NCI-H2081 (cell line): ENCODE measurements around the gene EGLN2.
A peak's percentile ranks its signal among the peaks of the same experiment; 100 is the strongest.
"Not testable (repeated sequence)": the region's sequence is repeated elsewhere in the genome, so short reads cannot be mapped to it uniquely, and the experiment has no call there.

ENCODE experiments used
- DNase-seq, 2 experiments: peaks; one replicate each; lab custom pipeline; 2025; lab: John Stamatoyannopoulos, UW

The EGLN2 gene

GRCh38 chr19:40819479-40820234, 20.7 kb downstream of the EGLN2 start:
- peak; percentile 8 to 22 for DNase-seq

- DNase-seq: no peak
Measured at GRCh38 chr19:40822161-40822560, 23.2 kb downstream of the EGLN2 start.

- not testable (repeated sequence) for DNase-seq
Measured at GRCh38 chr19:40822704-40823553, 23.9 kb downstream of the EGLN2 start.

- DNase-seq: not testable (repeated sequence)
Measured at GRCh38 chr19:40824916-40825315, 25.9 kb downstream of the EGLN2 start.

GRCh38 chr19:40825460-40826095, 26.6 kb downstream of the EGLN2 start:
- not testable (repeated sequence) for DNase-seq

DNA sequence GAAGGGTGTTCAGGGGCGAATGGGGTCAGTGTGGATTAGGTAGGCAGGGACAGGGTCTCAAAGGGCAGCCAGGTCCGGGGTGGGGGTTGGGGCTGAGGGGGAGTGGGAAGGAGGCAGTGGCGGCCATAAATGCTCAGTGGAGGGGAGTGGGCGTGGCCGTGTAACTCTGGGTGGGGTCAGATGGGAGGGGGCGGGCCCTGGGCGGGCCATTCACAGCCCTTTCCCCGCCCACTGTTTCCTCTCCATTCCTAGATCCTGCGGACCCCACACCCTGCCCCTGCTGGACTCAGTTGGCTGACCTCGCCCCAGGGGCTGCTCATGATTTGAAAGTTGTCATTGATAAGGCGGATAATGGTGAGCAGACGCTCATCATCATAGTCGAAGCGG, 27.3 kb downstream of the EGLN2 start:
- not testable (repeated sequence) for DNase-seq

DNA sequence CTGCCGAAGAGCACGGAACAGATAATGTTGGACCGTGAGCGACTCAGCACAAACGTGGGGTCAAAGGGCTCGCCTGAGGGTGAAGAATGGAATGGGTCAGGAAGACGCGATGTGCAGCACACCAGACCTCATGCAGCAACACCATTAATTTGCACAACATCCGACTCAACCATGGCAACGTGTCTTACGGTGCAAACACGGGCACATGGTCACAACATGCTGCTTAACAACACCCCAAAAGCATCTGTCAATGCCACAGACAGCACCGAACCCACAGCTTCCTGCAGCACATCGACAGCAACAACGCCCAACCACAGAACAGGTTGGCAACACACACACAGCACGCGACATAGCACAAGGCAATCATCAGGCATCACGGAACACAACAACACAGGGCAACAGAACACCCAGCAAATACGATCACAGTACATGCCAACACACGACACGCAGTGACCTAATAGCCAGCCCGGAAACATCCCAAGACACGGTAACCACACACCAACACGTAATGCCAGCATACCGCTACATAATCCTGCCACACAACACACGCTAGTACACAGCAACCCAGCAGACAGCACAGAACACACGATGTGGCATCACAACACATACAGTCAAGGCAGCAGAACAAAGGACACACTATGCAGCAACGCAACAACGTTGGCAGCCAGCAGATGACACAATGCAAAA, 27.9 kb downstream of the EGLN2 start:
- not testable (repeated sequence) for DNase-seq

- no peak for DNase-seq
Measured at GRCh38 chr19:40827386-40828247, 28.6 kb downstream of the EGLN2 start.

DNA sequence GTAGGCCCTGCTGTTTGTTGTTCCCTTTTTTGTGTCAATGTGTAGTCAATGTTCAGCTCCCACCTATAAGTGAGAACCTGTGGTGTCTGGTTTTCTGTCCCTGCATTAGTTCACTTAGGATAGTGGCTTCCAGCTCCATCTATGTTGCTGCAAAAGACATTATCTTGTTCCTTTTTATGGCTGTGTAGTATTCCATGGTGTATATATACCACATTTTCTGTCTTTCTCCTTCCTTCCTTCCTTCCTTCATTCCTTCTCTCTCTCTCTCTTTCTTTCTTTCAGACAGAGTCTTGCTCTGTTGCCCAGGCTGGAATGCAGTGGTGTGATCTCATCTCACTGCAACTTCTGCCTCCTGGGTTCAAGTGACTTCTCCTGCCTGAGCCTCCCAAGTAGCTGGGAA, 30.2 kb downstream of the EGLN2 start:
- DNase-seq: no peak

DNA sequence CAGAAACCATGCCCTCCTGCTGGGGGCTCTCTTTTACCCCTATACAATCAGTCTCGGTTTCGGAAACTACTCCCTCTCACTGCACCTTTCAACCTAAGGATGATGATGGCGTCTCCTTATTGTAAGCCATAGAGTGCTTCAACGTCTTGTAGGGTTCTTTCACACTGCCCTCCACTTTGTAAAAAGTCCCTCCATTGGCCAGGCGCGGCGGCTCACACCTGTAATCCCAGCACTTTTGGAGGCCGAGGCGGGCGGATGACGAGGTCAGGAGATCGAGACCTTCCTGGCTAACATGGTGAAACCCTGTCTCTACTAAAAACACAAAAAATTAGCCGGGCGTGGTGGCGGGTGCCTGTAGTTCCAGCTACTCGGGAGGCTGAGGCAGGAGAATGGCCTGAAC, 31.8 kb downstream of the EGLN2 start:
- DNase-seq: not testable (repeated sequence)

- DNase-seq: no peak
Measured at GRCh38 chr19:40831502-40832430, 32.8 kb downstream of the EGLN2 start.

DNA sequence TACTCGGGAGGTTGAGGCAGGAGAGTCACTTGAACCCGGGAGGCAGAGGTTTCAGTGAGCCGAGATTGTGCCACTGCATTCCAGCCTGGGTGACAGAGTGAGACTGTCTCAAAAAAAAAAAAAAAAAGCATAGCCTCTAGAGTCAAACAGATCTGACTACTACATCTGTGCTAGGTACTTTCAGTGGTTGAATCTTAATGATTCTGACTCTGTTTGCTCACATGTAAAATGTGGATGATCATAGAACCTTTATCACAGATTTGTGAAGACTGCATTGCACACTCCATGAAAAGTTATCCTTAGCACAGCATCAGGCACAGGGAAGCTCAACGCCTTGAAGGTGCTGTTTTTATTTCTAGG, 33.4 kb downstream of the EGLN2 start:
- DNase-seq: not testable (repeated sequence)

GRCh38 chr19:40833728-40834533, 34.9 kb downstream of the EGLN2 start:
- DNase-seq: not testable (repeated sequence)

- DNase-seq: no peak
Measured at GRCh38 chr19:40836754-40837429, 37.9 kb downstream of the EGLN2 start.

GRCh38 chr19:40838477-40838876, 39.5 kb downstream of the EGLN2 start:
- DNase-seq: not testable (repeated sequence)

GRCh38 chr19:40842012-40842411, 43.0 kb downstream of the EGLN2 start:
- not testable (repeated sequence) for DNase-seq

DNA sequence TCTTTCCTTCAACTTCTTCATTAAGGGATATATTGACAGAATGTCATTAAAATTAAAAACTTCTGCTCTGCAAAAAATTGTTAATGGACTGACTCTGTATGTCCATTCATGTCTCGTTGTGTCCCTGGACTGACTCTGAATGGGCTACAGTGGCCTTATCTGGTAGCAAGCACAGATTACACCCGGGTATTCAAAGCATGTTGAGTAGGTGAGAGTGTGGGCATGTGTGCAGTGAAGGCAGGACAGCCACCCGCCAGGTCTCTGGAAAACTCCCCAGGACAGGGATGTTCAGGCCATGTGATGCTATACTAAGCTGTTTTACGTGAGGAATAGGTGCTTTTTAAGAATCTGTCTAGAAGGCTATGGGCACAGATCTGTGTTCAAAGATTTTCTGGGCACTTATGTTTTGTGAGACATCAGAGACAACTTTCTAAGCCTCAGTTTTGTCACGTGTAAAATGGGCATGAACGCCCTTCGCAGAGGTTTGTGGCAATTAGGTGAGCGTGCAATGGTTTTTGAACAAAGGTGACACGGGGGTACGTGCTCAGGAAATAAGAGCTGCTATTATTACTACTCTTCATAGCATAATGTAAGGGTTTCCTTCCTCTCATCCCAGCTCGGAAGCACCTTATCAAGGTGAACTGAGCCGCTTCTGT, 44.1 kb downstream of the EGLN2 start:
- DNase-seq: not testable (repeated sequence)

DNA sequence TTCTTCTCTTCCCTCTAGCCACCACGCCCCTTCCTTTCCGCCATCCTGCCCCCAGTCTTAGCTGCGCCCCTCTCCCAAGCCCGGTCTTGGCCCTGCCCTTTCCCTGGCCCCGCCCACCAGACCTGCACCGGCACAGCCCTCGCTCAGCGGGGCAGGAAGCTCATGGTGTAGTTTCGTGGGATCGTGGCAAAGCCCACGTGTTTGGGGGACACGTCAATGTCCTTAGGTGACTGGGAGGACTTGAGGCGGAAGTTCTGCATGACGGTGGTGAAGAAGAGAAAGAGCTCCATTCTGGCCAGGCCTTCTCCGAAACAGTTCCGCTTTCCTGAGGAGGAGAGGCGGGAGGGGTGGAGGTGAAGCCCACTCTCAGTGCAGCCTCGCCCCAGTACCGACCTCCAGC, 44.7 kb downstream of the EGLN2 start:
- DNase-seq: not testable (repeated sequence)
